Activated B cell treated with CpG ODN at 0.5 μM for 24 hours (primary cell): ENCODE results near the gene DAPL1. TPM values are rescaled to one million over a fixed set of nuclear protein-coding genes. Genes with fewer than 3 reads are reported as not detected.

Experiments used
- ATAC-seq: fragments of 200-7000 bp; cut with Tn5 transposase; one replicate; pipeline ENCODE4 v1.10.0; 2021; ENCODE audit warnings: low read depth, mild to moderate bottlenecking, moderate library complexity
- CTCF ChIA-PET: fragments of 350-600 bp; sonication (Branson Sonifier 250); formaldehyde crosslinking; loops from one replicate; lab custom pipeline; 2021; ENCODE audit warnings: antibody characterized with exemption; lab: Charles Lee
- POLR2A ChIA-PET: fragments of 350-600 bp; sonication (Branson Sonifier 250); formaldehyde crosslinking; loops from one replicate; lab custom pipeline; 2021; ENCODE audit warnings: antibody characterized with exemption; lab: Charles Lee
- DNase-seq: peaks from one replicate; pipeline ENCODE4 v3.0.0; 2022
- H3K27ac Mint-ChIP-seq: one replicate; pipeline ENCODE4 v1.8.0; 2020; ENCODE audit warnings: mixed read lengths
- H3K27me3 Mint-ChIP-seq: one replicate; pipeline ENCODE4 v1.8.0; 2021; ENCODE audit warnings: mixed read lengths
- H3K36me3 Mint-ChIP-seq: one replicate; pipeline ENCODE4 v1.8.0; 2021; ENCODE audit warnings: low read depth, mixed read lengths
- H3K4me1 Mint-ChIP-seq: one replicate; pipeline ENCODE4 v1.8.0; 2021; ENCODE audit warnings: mixed read lengths
- H3K4me3 Mint-ChIP-seq: one replicate; pipeline ENCODE4 v1.8.0; 2020; ENCODE audit warnings: mild to moderate bottlenecking, mixed read lengths
- H3K9me3 Mint-ChIP-seq: one replicate; pipeline ENCODE4 v1.8.0; 2020; ENCODE audit warnings: mixed read lengths
- CTCF ChIP-seq: fragments of 200-600 bp; IDR thresholded peaks from one replicate; pipeline ENCODE4 v1.8.0; 2022; ENCODE audit warnings: antibody characterized with exemption, mild to moderate bottlenecking
- intact Hi-C: fragments of 100-400 bp; cut with micrococcal nuclease; formaldehyde crosslinking; loops from one replicate; pipeline ENCODE4 v1.15.1; 2024
- total RNA-seq: library from RNA; stranded (reverse); gene quantifications from 2 replicates; pipeline ENCODE4 v1.2.3, GENCODE V29; 2022

DAPL1 gene
- total RNA-seq, 1 donor from 2014 or later = not detected

GRCh38 chr2:158777077-158777476 is 18.0 kb upstream of the DAPL1 start:
- DNase-seq (no peak), ATAC-seq (no peak)
- H3K4me3 Mint-ChIP-seq = no peak overlapping the region
- CTCF ChIA-PET = no interaction called here
- intact Hi-C loops = no loop called here
- H3K27ac Mint-ChIP-seq = no peak overlapping the region
- POLR2A ChIA-PET = no interaction called here
- no peaks in the 10 kb centered on the region for H3K36me3 Mint-ChIP-seq
- no peaks in the 10 kb centered on the region for H3K4me1 Mint-ChIP-seq
- TF ChIP-seq CTCF = no peak
- H3K9me3 Mint-ChIP-seq = no peaks in the 10 kb centered on the region
- peaks cover 8% of the 10 kb centered on the region for H3K27me3 Mint-ChIP-seq

GRCh38 chr2:158778243-158778642 is 16.9 kb upstream of the DAPL1 start:
- Mint-ChIP-seq H3K27ac (no peak overlapping the region), H3K9me3 (no peaks in the 10 kb centered on the region)
- POLR2A ChIA-PET = no interaction called here

GRCh38 chr2:158779621-158780020 is 15.5 kb upstream of the DAPL1 start:
- no peaks in the 10 kb centered on the region for H3K9me3 Mint-ChIP-seq
- no peak overlapping the region for H3K4me3 Mint-ChIP-seq
- H3K36me3 Mint-ChIP-seq = no peaks in the 10 kb centered on the region
- no peak for ATAC-seq
- H3K27me3 Mint-ChIP-seq = peaks cover 15% of the 10 kb centered on the region
- ChIA-PET CTCF (no interaction called here), POLR2A (no interaction called here)
- TF ChIP-seq CTCF = no peak
- no peak overlapping the region for H3K27ac Mint-ChIP-seq
- no peak for DNase-seq
- peaks cover 11% of the 10 kb centered on the region for H3K4me1 Mint-ChIP-seq
- intact Hi-C loops = no loop called here

More at GRCh38 chr2:158778243-158778642, 16.9 kb upstream of the DAPL1 start:
- H3K4me3 Mint-ChIP-seq = no peak overlapping the region
- H3K36me3 Mint-ChIP-seq = no peaks in the 10 kb centered on the region
- peaks cover 11% of the 10 kb centered on the region for H3K27me3 Mint-ChIP-seq
- CTCF ChIA-PET = no interaction called here
- DNase-seq (no peak), ATAC-seq (no peak)
- TF ChIP-seq CTCF = no peak
- no peaks in the 10 kb centered on the region for H3K4me1 Mint-ChIP-seq
- intact Hi-C loops = no loop called here

GRCh38 chr2:158781353-158781961 is 13.7 kb upstream of the DAPL1 start:
- H3K4me1 Mint-ChIP-seq = peaks cover 11% of the 10 kb centered on the region
- ChIA-PET CTCF (no interaction called here), POLR2A (no interaction called here)
- DNase-seq = no peak
- TF ChIP-seq CTCF = no peak
- intact Hi-C loops = no loop called here
- H3K4me3 Mint-ChIP-seq = no peak overlapping the region
- no peak overlapping the region for H3K27ac Mint-ChIP-seq
- peaks cover 17% of the 10 kb centered on the region for H3K27me3 Mint-ChIP-seq
- no peaks in the 10 kb centered on the region for H3K36me3 Mint-ChIP-seq
- ATAC-seq = no peak
- H3K9me3 Mint-ChIP-seq = no peaks in the 10 kb centered on the region

- no peak for DNase-seq
- ATAC-seq = no peak
- Mint-ChIP-seq H3K4me1 (peaks cover 11% of the 10 kb centered on the region), H3K27me3 (peaks cover 17% of the 10 kb centered on the region), H3K27ac (no peak overlapping the region), H3K4me3 (no peak overlapping the region), H3K9me3 (no peaks in the 10 kb centered on the region), H3K36me3 (no peaks in the 10 kb centered on the region)
- intact Hi-C loops = no loop called here
- ChIA-PET CTCF (no interaction called here), POLR2A (no interaction called here)
- TF ChIP-seq CTCF = no peak
Measured at GRCh38 chr2:158782136-158782535, 13.0 kb upstream of the DAPL1 start.
